HPDE6-E6E7 (cell line): ENCODE measurements around the gene C6orf132.

ENCODE experiments used
- DNase-seq: peaks from one replicate; pipeline ENCODE4 v3.0.0; 2011; ENCODE audit warnings: missing footprints; ENCODE audit errors: extremely low spot score

The C6orf132 gene

GRCh38 chr6:42075159-42075838, 67.1 kb downstream of the C6orf132 start:
- peak; percentile 71 for DNase-seq

GRCh38 chr6:42073287-42073686, 69.1 kb downstream of the C6orf132 start:
- DNase-seq: no peak

DNA sequence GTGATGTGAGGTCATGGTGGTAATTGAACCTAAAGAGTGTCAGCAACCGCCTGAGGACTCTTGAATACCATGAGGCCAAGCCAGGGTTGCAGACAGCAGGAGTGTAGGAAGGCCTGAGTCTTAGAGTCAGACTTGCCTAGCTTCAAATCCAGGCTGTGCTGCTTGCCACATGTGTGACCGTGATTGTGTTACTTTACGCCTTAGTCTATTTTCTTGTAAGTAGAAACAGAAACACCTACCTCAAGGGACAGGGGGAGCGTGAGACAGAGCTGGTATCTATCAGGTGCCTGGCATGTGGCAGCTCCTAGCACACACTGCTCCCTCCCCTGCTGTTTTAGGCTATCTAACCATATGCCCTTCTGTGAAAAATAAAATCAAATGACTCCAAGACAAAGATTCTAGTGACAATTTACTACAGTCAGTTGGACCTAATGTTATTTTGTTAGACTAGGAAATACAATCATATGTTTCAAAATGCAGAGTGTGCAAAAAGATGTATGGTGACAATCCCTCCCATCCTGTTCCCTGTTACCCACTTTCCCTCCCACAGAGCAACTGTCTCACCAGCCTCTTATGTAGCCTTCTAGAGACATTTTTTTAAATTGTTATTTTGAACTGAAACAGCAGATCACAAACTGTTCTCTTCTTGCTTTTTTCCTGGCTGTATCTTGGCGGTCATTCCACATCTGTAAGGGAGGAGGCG, 70.4 kb downstream of the C6orf132 start:
- no peak for DNase-seq

DNA sequence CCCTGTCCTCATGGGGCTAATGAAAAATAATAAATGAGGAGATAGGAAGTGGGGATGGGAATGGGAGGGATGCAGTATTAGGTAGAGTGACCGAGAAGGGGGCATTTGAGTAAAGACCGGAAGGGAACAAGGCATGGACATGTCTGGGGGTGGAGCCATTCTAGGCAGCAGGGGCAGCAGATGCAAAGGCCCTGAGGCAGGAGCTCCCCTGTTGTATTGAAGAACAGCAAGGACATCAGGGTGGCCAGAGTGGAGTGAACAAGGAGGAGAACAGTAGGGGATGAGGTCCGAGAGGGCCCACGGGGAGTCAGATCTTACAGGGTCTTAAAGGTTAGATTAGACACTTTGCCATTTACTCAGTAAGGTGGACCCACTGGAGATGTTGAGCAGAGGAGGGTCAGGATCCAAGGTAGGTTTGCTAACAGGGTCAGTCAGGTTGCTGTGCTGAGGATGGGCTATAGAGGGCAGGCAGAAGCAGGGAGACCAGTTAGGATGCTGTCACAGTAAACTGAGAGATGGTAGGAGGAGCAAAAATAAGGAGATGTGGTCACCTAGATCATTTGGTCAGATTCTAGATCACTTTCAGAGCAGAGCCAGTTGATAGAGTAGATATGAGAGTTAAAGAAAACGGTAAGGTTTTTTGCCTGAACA, 73.4 kb downstream of the C6orf132 start:
- no peak for DNase-seq

DNA sequence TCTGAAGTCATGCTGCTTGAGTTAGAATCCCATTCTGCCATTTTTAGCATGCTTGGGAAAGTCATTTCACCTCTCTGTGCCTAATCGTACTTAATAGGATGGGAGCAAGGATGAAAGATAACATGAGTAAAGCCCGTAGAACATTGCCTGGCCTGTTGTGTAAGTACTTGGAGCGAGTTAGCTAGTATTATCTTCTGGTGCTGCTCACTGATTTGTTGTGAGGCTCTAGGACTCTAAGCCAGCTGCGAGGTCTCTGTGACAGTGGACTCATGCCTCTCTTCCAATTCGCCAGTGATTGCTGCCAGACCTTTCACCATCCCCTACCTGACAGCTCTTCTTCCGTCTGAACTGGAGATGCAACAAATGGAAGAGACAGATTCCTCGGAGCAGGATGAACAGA, 74.2 kb downstream of the C6orf132 start:
- no peak for DNase-seq

DNA sequence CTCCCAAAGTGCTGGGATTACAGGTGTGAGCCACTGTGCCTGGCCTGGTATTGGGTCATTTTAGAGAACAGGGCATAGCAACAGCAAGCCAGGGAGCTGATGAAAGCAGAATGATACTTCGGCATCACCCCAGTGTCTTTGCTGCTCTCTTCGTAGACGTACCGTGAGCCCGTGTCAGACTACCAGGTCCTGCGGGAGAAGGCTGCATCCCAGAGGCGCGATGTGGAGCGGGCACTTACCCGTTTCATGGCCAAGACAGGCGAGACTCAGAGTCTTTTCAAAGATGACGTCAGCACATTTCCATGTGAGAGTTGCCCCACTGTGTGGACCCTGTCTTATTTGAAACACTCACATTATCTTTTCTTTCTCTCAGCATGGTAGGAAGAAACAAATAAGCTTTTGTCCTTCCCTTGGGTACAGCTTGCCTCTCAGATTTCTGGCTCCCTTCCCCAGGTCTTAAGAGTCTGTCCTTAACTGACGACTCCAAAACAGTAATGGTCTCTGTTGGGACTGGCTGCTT, 76.2 kb downstream of the C6orf132 start:
- no peak for DNase-seq

- DNase-seq: no peak
Observed at GRCh38 chr6:42059743-42060142, 82.7 kb downstream of the C6orf132 start.

GRCh38 chr6:42053601-42054000, 88.8 kb downstream of the C6orf132 start:
- DNase-seq: no peak

DNA sequence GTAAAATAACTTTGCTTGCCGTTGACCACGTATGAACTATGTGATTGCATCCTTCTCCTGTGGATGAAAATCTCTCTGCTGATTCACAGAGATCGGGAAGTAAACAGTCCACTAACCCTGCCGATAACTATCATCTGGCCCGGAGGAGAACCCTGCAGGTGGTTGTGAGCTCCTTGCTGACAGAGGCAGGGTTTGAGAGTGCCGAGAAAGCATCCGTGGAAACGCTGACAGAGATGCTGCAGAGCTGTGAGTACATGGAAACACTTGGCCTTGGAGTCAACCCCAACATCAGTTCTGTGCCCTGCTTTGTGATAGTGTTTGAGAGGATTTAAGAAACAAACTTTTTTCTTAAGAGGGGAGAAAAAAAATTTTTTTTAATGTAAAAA, 91.2 kb downstream of the C6orf132 start:
- DNase-seq: no peak
